Hepatocyte (in vitro differentiated cells): ENCODE results near the gene DHRS7B.

Experiments used
- CTCF ChIP-seq: fragments of 200-600 bp; sonication (generic); IDR thresholded peaks from 2 replicates; pipeline ENCODE4 v1.5.1; 2016; ENCODE audit warnings: antibody characterized with exemption, mild to moderate bottlenecking; ENCODE audit not compliant: poor library complexity
- EZH2 ChIP-seq: fragments of 200-600 bp; sonication (generic); IDR thresholded peaks from 2 replicates; pipeline ENCODE4 v1.6.1; 2016; ENCODE audit warnings: antibody characterized with exemption, mild to moderate bottlenecking, borderline replicate concordance

- no peak for TF ChIP-seq CTCF
- no peak for TF ChIP-seq EZH2
These were observed 67.9 kb downstream of the DHRS7B start for GRCh38 chr17:21194703-21195102.
